Ovary (tissue), 3 donors: ENCODE results near the gene RNF212.

Experiments used
- CTCF ChIP-seq, 3 donors: fragments of 450-650 bp in 2 of 3; fragments of 200-600 bp in 1 of 3; IDR thresholded peaks; one replicate each; pipeline versions ENCODE4 v1.5.1 to v1.8.0; 2016 to 2022; ENCODE audit warnings: antibody characterized with exemption in 3 of 3, mild to moderate bottlenecking in 1 of 3
- POLR2A ChIP-seq: fragments of 450-650 bp; IDR thresholded peaks from one replicate; pipeline ENCODE4 v1.6.1; 2017; ENCODE audit warnings: antibody characterized with exemption, mild to moderate bottlenecking, moderate library complexity
- donor health status: DM: no; HTN: no; CAD: no.

GRCh38 chr4:1023895-1024740 lies 89.2 kb downstream of the RNF212 start:
- TF ChIP-seq CTCF (IDR thresholded peaks at IDR 0.05): no peak
- TF ChIP-seq POLR2A: no peak
